Measurements from ENCODE around the gene CANT1. TPM values are rescaled to one million over a fixed set of nuclear protein-coding genes. Genes with fewer than 3 reads are reported as not detected.
A peak's percentile ranks its signal among the peaks of the same experiment; 100 is the strongest.

Gene CANT1
- total and polyA plus RNA-seq, 2 donors (not counting 1 experiment from before 2014, with no cell fraction given), result 39.9 to 46.6 TPM

DNA sequence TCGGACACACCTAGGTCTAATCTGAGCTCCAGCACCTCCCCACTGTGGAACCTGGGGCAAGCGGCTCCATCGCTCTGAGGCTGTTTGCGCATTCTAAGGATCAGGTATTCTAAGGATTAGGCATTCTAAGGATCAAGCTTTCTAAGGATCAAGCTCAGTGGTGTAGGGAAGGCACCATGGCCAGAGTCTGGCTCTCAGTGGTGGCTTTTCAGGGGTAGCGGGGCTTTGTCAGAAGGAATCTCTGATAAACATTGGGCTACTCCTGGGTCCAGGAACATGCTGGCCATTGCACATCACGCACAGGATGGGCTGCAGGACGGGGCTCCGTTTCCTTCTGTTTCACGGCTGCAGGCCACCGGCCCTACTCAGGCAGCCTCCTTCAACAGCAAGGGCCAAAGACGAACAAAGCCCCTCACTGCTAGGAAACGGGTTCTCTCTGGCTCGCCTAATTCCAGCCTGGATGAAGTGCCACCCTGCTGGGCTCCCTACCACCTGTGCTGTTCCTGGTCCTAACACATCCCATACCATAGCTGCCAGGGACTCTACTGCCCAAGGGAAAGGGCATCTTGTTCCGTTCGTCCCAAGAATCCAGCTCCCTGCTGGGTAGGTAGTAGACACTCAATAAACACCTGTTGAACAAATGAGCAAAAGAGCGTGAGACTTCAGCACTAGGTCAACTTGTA is 19.9 kb upstream of the CANT1 start:
- no peaks in the 10 kb centered on the region for H3K79me2 ChIP-seq (ENCODE audit: control insufficient read depth, insufficient read depth, low read length)
- TF ChIP-seq EZH2 (IDR thresholded peaks at IDR 0.05; ENCODE audit: low read length, missing control alignments), result no peak
- TF ChIP-seq, protein P1, sequence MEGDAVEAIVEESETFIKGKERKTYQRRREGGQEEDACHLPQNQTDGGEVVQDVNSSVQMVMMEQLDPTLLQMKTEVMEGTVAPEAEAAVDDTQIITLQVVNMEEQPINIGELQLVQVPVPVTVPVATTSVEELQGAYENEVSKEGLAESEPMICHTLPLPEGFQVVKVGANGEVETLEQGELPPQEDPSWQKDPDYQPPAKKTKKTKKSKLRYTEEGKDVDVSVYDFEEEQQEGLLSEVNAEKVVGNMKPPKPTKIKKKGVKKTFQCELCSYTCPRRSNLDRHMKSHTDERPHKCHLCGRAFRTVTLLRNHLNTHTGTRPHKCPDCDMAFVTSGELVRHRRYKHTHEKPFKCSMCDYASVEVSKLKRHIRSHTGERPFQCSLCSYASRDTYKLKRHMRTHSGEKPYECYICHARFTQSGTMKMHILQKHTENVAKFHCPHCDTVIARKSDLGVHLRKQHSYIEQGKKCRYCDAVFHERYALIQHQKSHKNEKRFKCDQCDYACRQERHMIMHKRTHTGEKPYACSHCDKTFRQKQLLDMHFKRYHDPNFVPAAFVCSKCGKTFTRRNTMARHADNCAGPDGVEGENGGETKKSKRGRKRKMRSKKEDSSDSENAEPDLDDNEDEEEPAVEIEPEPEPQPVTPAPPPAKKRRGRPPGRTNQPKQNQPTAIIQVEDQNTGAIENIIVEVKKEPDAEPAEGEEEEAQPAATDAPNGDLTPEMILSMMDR (conservative IDR thresholded peaks at IDR 0.05 in 1 of 2, IDR thresholded peaks at IDR 0.05 in 1 of 2; ENCODE audit: low read depth in 1 of 2, low read length in 2 of 2), result no peak
- DNase-seq (ENCODE audit: low read depth in 2 of 2), result no peak
- H3K4me3 ChIP-seq (replicated peaks in 1 of 4; ENCODE audit: control extremely low read depth in 1 of 4, insufficient read depth in 1 of 4, low read depth in 3 of 4, low read length in 4 of 4), result no peak overlapping the region
- H2AFZ ChIP-seq (ENCODE audit: low read length), result no peak overlapping the region
- H3K36me3 ChIP-seq (ENCODE audit: control insufficient read depth, insufficient read depth, low read length), result no peaks in the 10 kb centered on the region
- H3K27me3 ChIP-seq (ENCODE audit: control insufficient read depth, insufficient read depth, low read length), result no peaks in the 10 kb centered on the region
- no peak overlapping the region for H3K9ac ChIP-seq (ENCODE audit: insufficient read depth, low read length)
- H3K4me2 ChIP-seq (ENCODE audit: extremely low read depth, insufficient read depth, low read length), result no peak overlapping the region
- H3K9me3 ChIP-seq (ENCODE audit: control insufficient read depth, insufficient read depth, low read depth, low read length), result no peaks in the 10 kb centered on the region
- H3K4me1 ChIP-seq (ENCODE audit: control insufficient read depth, extremely low read depth, insufficient read depth, low read length), result peaks cover 33% of the 10 kb centered on the region
- no peaks in the 10 kb centered on the region for H4K20me1 ChIP-seq (ENCODE audit: control insufficient read depth, extremely low read depth, insufficient read depth, low read length)
- no peak overlapping the region for H3K27ac ChIP-seq (ENCODE audit: insufficient read depth, low read length)

DNA sequence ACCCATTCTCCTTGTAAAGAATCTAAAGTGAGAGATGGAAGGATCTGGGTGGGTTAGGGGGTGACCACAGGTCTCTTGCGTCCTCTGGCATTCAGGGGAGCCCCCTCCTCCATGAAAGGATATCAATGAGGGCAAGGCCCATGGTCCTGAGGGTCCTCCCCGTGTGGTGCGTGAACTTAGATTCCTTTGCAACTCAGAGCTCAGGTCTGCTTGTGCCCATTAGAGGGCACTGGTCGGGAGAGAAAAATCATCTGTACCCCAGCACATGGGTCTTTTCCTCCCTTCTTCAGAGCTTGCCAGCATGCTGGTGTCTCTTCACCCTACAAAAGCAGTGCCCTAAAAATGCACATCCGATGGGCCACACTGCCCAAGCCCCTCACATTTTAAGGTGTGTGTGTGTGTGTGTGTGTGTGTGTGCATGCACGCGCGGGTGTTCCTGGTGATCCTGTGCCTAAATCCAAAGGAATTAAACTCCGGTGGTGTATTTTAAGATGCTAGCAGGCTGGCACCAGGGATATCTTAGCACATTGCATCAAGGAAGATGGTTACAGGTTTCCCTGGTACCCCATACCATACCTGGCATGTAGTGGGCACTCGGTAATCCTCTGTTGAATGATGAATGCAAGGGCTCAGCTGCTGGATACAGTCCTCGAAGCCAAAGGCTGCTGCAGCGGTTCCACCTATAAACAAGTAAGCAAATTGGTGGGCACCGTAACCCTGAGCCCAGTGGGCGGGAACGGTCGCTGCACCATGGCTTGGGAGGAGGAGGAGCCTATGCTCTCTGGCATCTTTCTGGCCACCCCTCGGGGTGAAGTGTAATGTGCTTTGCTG is 19.1 kb upstream of the CANT1 start:
- Histone ChIP-seq H3K27me3 (ENCODE audit: control insufficient read depth, insufficient read depth, low read length) (no peaks in the 10 kb centered on the region), H3K4me2 (ENCODE audit: extremely low read depth, insufficient read depth, low read length) (no peak overlapping the region), H3K27ac (ENCODE audit: insufficient read depth, low read length) (no peak overlapping the region), H3K9me3 (ENCODE audit: control insufficient read depth, insufficient read depth, low read depth, low read length) (no peaks in the 10 kb centered on the region), H4K20me1 (ENCODE audit: control insufficient read depth, extremely low read depth, insufficient read depth, low read length) (no peaks in the 10 kb centered on the region), H3K4me1 (ENCODE audit: control insufficient read depth, extremely low read depth, insufficient read depth, low read length) (peaks cover 30% of the 10 kb centered on the region), H3K36me3 (ENCODE audit: control insufficient read depth, insufficient read depth, low read length) (no peaks in the 10 kb centered on the region), H3K79me2 (ENCODE audit: control insufficient read depth, insufficient read depth, low read length) (no peaks in the 10 kb centered on the region), H2AFZ (ENCODE audit: low read length) (no peak overlapping the region), H3K4me3 (replicated peaks in 1 of 4; ENCODE audit: control extremely low read depth in 1 of 4, insufficient read depth in 1 of 4, low read depth in 3 of 4, low read length in 4 of 4) (no peak overlapping the region), H3K9ac (ENCODE audit: insufficient read depth, low read length) (no peak overlapping the region)
- TF ChIP-seq EZH2 (IDR thresholded peaks at IDR 0.05; ENCODE audit: low read length, missing control alignments), result no peak
- TF ChIP-seq, protein P1 (conservative IDR thresholded peaks at IDR 0.05 in 1 of 2, IDR thresholded peaks at IDR 0.05 in 1 of 2; ENCODE audit: low read depth in 1 of 2, low read length in 2 of 2), result peak; percentile 25 to 32
- DNase-seq (ENCODE audit: low read depth in 2 of 2), result no peak

DNA sequence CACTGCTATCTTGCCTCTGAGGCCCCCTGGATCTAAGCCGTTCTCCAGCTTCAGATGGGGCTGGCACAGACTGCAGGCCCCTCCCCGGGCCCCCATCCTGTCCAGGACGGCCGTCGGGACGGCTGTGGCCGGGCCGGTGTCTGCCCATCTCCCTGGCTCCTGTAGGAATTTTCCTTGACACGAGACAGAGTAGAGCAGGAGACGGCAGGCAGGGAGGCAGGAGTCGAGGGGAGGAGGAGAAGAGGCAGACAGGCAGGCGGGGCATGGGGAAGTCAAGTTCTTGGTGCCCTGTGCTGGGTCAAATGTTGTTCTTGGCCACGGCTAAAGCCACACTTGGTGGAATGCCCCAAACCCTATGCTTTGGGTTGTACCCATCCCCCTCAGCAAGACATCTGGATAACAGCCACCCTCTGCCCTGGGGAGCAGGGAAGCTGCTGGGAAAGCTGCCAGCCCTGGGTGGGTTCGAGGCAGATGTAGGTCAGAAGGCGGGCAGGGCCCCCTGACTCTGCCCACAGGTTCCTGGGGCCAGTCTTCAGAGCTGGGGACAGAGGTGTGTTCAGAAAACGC is 18.4 kb upstream of the CANT1 start:
- Histone ChIP-seq H3K27me3 (ENCODE audit: control insufficient read depth, insufficient read depth, low read length) (no peaks in the 10 kb centered on the region), H4K20me1 (ENCODE audit: control insufficient read depth, extremely low read depth, insufficient read depth, low read length) (no peaks in the 10 kb centered on the region), H3K4me3 (replicated peaks in 1 of 4; ENCODE audit: control extremely low read depth in 1 of 4, insufficient read depth in 1 of 4, low read depth in 3 of 4, low read length in 4 of 4) (no peak overlapping the region), H3K4me2 (ENCODE audit: extremely low read depth, insufficient read depth, low read length) (peak overlapping the region; percentile 37), H3K36me3 (ENCODE audit: control insufficient read depth, insufficient read depth, low read length) (no peaks in the 10 kb centered on the region), H3K9ac (ENCODE audit: insufficient read depth, low read length) (no peak overlapping the region), H3K4me1 (ENCODE audit: control insufficient read depth, extremely low read depth, insufficient read depth, low read length) (peaks cover 30% of the 10 kb centered on the region), H3K27ac (ENCODE audit: insufficient read depth, low read length) (no peak overlapping the region), H3K79me2 (ENCODE audit: control insufficient read depth, insufficient read depth, low read length) (no peaks in the 10 kb centered on the region), H3K9me3 (ENCODE audit: control insufficient read depth, insufficient read depth, low read depth, low read length) (no peaks in the 10 kb centered on the region), H2AFZ (ENCODE audit: low read length) (no peak overlapping the region)
- peak in 1 of 2 donors; percentile 68 for DNase-seq (ENCODE audit: low read depth in 2 of 2)
- TF ChIP-seq, protein P1 (conservative IDR thresholded peaks at IDR 0.05 in 1 of 2, IDR thresholded peaks at IDR 0.05 in 1 of 2; ENCODE audit: low read depth in 1 of 2, low read length in 2 of 2), result no peak
- TF ChIP-seq EZH2 (IDR thresholded peaks at IDR 0.05; ENCODE audit: low read length, missing control alignments), result no peak
